Cardiac septum (tissue), 1 donor: ENCODE data around the gene USP6NL. TPM values are rescaled to one million over a fixed set of nuclear protein-coding genes. Genes with fewer than 3 reads are reported as not detected.

ENCODE experiments used
- DNase-seq: peaks from one replicate; pipeline ENCODE4 v3.0.0-alpha.2; 2020; ENCODE audit warnings: low spot score
- intact Hi-C: fragments of 100-400 bp; cut with DNase I; formaldehyde crosslinking; loops from one replicate; pipeline ENCODE4 v1.14.0; 2022
- total RNA-seq: library from RNA; stranded (reverse); fragmentation: NEBNext Ultra II Directional; extraction: Animal tissue kit (Norgen Biotek cat#: 25700); gene quantifications from one replicate; pipeline ENCODE4 v1.2.1, GENCODE V29; 2021
- donor health status: DM: no; HTN: no; CAD: no.

Gene USP6NL
- total RNA-seq, 1 donor from 2014 or later: 10.5 TPM

- DNase-seq: no peak
- intact Hi-C loops: no loop called here
These were observed 148.3 kb downstream of the USP6NL start for GRCh38 chr10:11463111-11463510.

- intact Hi-C loops: no loop called here
- DNase-seq: no peak
These were observed 149.4 kb downstream of the USP6NL start for GRCh38 chr10:11462071-11462470.

- intact Hi-C loops: no loop called here
- no peak for DNase-seq
These were observed 154.1 kb downstream of the USP6NL start for GRCh38 chr10:11457336-11457735.

- intact Hi-C loops: no loop called here
- DNase-seq: no peak
These were observed 156.4 kb downstream of the USP6NL start for GRCh38 chr10:11454958-11455566.

GRCh38 chr10:11454160-11454559, 157.3 kb downstream of the USP6NL start:
- intact Hi-C loops: no loop called here
- no peak for DNase-seq

- intact Hi-C loops: no loop called here
- no peak for DNase-seq
These were observed 159.7 kb downstream of the USP6NL start for GRCh38 chr10:11451640-11452260.

- DNase-seq: no peak
- intact Hi-C loops: no loop called here
These were observed 161.0 kb downstream of the USP6NL start for GRCh38 chr10:11450427-11450826.

- no peak for DNase-seq
- intact Hi-C loops: no loop called here
These were observed 161.7 kb downstream of the USP6NL start for GRCh38 chr10:11449761-11450160.

- peak; percentile 15 for DNase-seq
- intact Hi-C loops: no loop called here
These were observed 162.8 kb downstream of the USP6NL start for GRCh38 chr10:11448545-11449244.

- intact Hi-C loops: no loop called here
- peak; percentile 15 for DNase-seq
These were observed 163.3 kb downstream of the USP6NL start for GRCh38 chr10:11448190-11448544.

GRCh38 chr10:11447586-11447985, 163.9 kb downstream of the USP6NL start:
- DNase-seq: peak; percentile 36
- intact Hi-C loops: no loop called here

GRCh38 chr10:11446864-11447263, 164.6 kb downstream of the USP6NL start:
- intact Hi-C loops: no loop called here
- DNase-seq: peak; percentile 58

GRCh38 chr10:11446133-11446532, 165.3 kb downstream of the USP6NL start:
- peak; percentile 35 for DNase-seq
- intact Hi-C loops: no loop called here

GRCh38 chr10:11444531-11445228, 166.8 kb downstream of the USP6NL start:
- peak; percentile 53 for DNase-seq
- intact Hi-C loops: no loop called here

GRCh38 chr10:11444155-11444530, 167.3 kb downstream of the USP6NL start:
- DNase-seq: peak; percentile 71
- intact Hi-C loops: no loop called here

- intact Hi-C loops: no loop called here
- peak; percentile 41 for DNase-seq
These were observed 167.8 kb downstream of the USP6NL start for GRCh38 chr10:11443468-11444154.

GRCh38 chr10:11442001-11442773, 169.3 kb downstream of the USP6NL start:
- intact Hi-C loops: no loop called here
- peak; percentile 41 for DNase-seq

GRCh38 chr10:11441151-11441535, 170.3 kb downstream of the USP6NL start:
- intact Hi-C loops: no loop called here
- DNase-seq: peak; percentile 19
